H1 (cell line): ENCODE data around the gene NSF.
"Not testable (repeated sequence)": the region's sequence is repeated elsewhere in the genome, so short reads cannot be mapped to it uniquely, and the experiment has no call there.

Source experiments
- ATF3 ChIP-seq: IDR thresholded peaks from 2 replicates; pipeline ENCODE4 v1.6.1; 2011; ENCODE audit warnings: low read depth, mild to moderate bottlenecking, low read length; ENCODE audit not compliant: insufficient read depth
- CHD1 ChIP-seq: IDR thresholded peaks from 2 replicates; pipeline ENCODE4 v1.6.1; 2012; ENCODE audit warnings: low read depth, low read length, improper control_type of control experiment
- CTCF ChIP-seq, 3 experiments: IDR thresholded peaks; 1 replicate in 2 of 3; 2 replicates in 1 of 3; pipeline versions ENCODE4 v1.5.1 to v1.6.1; 2011; ENCODE audit warnings: low read length in 3 of 3, mild to moderate bottlenecking in 3 of 3, inconsistent platforms in 2 of 3, low read depth in 1 of 3, moderate library complexity in 1 of 3; ENCODE audit not compliant: insufficient read depth in 1 of 3; ENCODE audit errors: control extremely low read depth in 1 of 3
- POLR2A ChIP-seq, 2 experiments: IDR thresholded peaks; 1 replicate in 1 of 2; 2 replicates in 1 of 2; pipeline ENCODE4 v1.6.1; 2011; ENCODE audit warnings: low read depth in 2 of 2, low read length in 2 of 2, mild to moderate bottlenecking in 2 of 2; ENCODE audit errors: control extremely low read depth in 1 of 2
- POLR2AphosphoS5 ChIP-seq: IDR thresholded peaks from 2 replicates; pipeline ENCODE4 v1.6.1; 2011; ENCODE audit warnings: low read depth, low read length
- RBBP5 ChIP-seq: IDR thresholded peaks from 2 replicates; pipeline ENCODE4 v1.7.1; 2012; ENCODE audit warnings: low read depth, mild to moderate bottlenecking, inconsistent platforms, low read length, moderate library complexity, borderline replicate concordance
- TBP ChIP-seq: IDR thresholded peaks from 2 replicates; pipeline ENCODE4 v1.6.1; 2011; ENCODE audit warnings: low read depth, low read length, improper control_type of control experiment

- TF ChIP-seq ATF3; CTCF (IDR thresholded peaks at IDR 0.05; ENCODE audit: control extremely low read depth in 1 of 3, insufficient read depth in 1 of 3, low read depth in 1 of 3, low read length in 3 of 3); POLR2AphosphoS5; RBBP5; CHD1; TBP; POLR2A (IDR thresholded peaks at IDR 0.05; ENCODE audit: control extremely low read depth in 1 of 2, low read depth in 2 of 2, low read length in 2 of 2): not testable (repeated sequence)
These were observed 56.8 kb downstream of the NSF start for GRCh38 chr17:46647251-46647650.
